A549 (cell line): ENCODE data around the gene ZNF536. TPM values are rescaled to one million over a fixed set of nuclear protein-coding genes. Genes with fewer than 3 reads are reported as not detected.

Source experiments
- ATAC-seq, 2 experiments: fragments of 200-7000 bp in 1 of 2; fragments of >200 bp in 1 of 2; cut with Nextera tagmentation in 1 of 2; cut with Tn5 transposase in 1 of 2; 3 replicates each; pipeline versions ENCODE4 v1.8.0 to v1.9.1; 2018 to 2020; ENCODE audit warnings: mild to moderate bottlenecking in 1 of 2, moderate library complexity in 1 of 2
- CTCF ChIA-PET: fragments of 300-600 bp; sonication (Branson Sonifier 250); formaldehyde crosslinking; extraction: SDS; loops from one replicate; lab custom pipeline; 2021; ENCODE audit warnings: antibody characterized with exemption, inconsistent platforms; lab: Yijun Ruan, JAX
- POLR2A ChIA-PET: fragments of 350-600 bp; formaldehyde crosslinking; extraction: SDS; loops from one replicate; lab custom pipeline; 2021; ENCODE audit warnings: antibody characterized with exemption, inconsistent platforms; lab: Yijun Ruan, JAX
- DNase-seq, 2 experiments: peaks; one replicate each; pipeline versions ENCODE4 v3.0.0 to v3.0.0-alpha.2; 2011 to 2016; ENCODE audit warnings: low read depth in 1 of 2, low spot score in 1 of 2
- FAIRE-seq: peaks from 2 replicates; lab custom pipeline; 2011; peaks lifted over from hg19 to GRCh38; lab: Jason Lieb, UNC
- H3K27ac ChIP-seq, 2 experiments: fragments of >200 bp; sonication (Bioruptor Twin); formaldehyde crosslinking; 3 replicates each; pipeline ENCODE4 v1.5.1; 2016 to 2017
- H3K4me1 ChIP-seq: fragments of >200 bp; sonication (Bioruptor Twin); formaldehyde crosslinking; 3 replicates; pipeline ENCODE4 v1.6.1; 2016
- H3K4me2 ChIP-seq: fragments of >200 bp; sonication (Bioruptor Twin); formaldehyde crosslinking; 3 replicates; pipeline ENCODE4 v1.6.1; 2016
- H3K4me3 ChIP-seq: fragments of >200 bp; sonication (Bioruptor Twin); formaldehyde crosslinking; 3 replicates; pipeline ENCODE4 v1.5.1; 2016
- H3K9me3 ChIP-seq: fragments of >200 bp; sonication (Bioruptor Twin); formaldehyde crosslinking; 3 replicates; pipeline ENCODE4 v1.6.1; 2016
- CBX2 ChIP-seq: fragments of 200-600 bp; sonication (generic); IDR thresholded peaks from 2 replicates; pipeline ENCODE4 v1.6.1; 2016; ENCODE audit warnings: low read depth, mild to moderate bottlenecking, borderline replicate concordance
- CEBPB ChIP-seq, 2 experiments: fragments of >200 bp in 1 of 2; sonication (Bioruptor Twin) in 1 of 2; formaldehyde crosslinking in 1 of 2; IDR thresholded peaks; 2 replicates each; pipeline ENCODE4 v1.6.1; 2012 to 2016
- CHD2 ChIP-seq: fragments of 150-350 bp; IDR thresholded peaks from 2 replicates; pipeline ENCODE4 v1.6.1; 2014; ENCODE audit warnings: low read length; ENCODE audit not compliant: partially characterized antibody
- ELK1 ChIP-seq: fragments of 150-350 bp; IDR thresholded peaks from 2 replicates; pipeline ENCODE4 v1.6.1; 2014; ENCODE audit warnings: low read depth, mild to moderate bottlenecking, low read length
- ESRRA ChIP-seq: fragments of 150-350 bp; IDR thresholded peaks from 2 replicates; pipeline ENCODE4 v1.6.1; 2014; ENCODE audit warnings: mild to moderate bottlenecking, low read length, borderline replicate concordance
- GATA3 ChIP-seq: IDR thresholded peaks from 2 replicates; pipeline ENCODE4 v1.6.1; 2012; ENCODE audit warnings: borderline replicate concordance
- HDAC2 ChIP-seq: fragments of 200-600 bp; sonication (generic); IDR thresholded peaks from 2 replicates; pipeline ENCODE4 v1.6.1; 2016
- HES2 ChIP-seq: fragments of >200 bp; sonication (Bioruptor Twin); formaldehyde crosslinking; IDR thresholded peaks from 2 replicates; pipeline ENCODE4 v1.6.1; 2016
- HMGXB4 ChIP-seq: fragments of 250-450 bp; sonication (Bioruptor Pico); IDR thresholded peaks from 2 replicates; pipeline ENCODE4 v1.5.0; 2021; ENCODE audit warnings: mild to moderate bottlenecking, moderate library complexity, borderline replicate concordance
- MYC ChIP-seq: IDR thresholded peaks from 2 replicates; pipeline ENCODE4 v1.6.1; 2012; ENCODE audit warnings: mild to moderate bottlenecking, inconsistent platforms, low read length, improper control_type of control experiment, borderline replicate concordance
- NFE2L2 ChIP-seq: fragments of 150-350 bp; conservative IDR thresholded peaks from 2 replicates; pipeline ENCODE4 v1.6.1; 2014; ENCODE audit warnings: low read length
- NR3C1 ChIP-seq: fragments of >200 bp; sonication (Bioruptor Twin); formaldehyde crosslinking; IDR thresholded peaks from 3 replicates; pipeline ENCODE4 v1.6.1; 2017
- POLR2AphosphoS2 ChIP-seq: conservative IDR thresholded peaks from 2 replicates; pipeline ENCODE4 v1.6.1; 2012; ENCODE audit warnings: low read length, improper control_type of control experiment, inconsistent platforms
- RCOR1 ChIP-seq: fragments of 150-350 bp; IDR thresholded peaks from 2 replicates; pipeline ENCODE4 v1.6.1; 2014; ENCODE audit warnings: antibody characterized with exemption, low read length, low read depth
- RFX5 ChIP-seq: fragments of 450-650 bp; IDR thresholded peaks from 2 replicates; pipeline ENCODE4 v1.7.1; 2014; ENCODE audit warnings: antibody characterized with exemption, mild to moderate bottlenecking, moderate library complexity
- SMC3 ChIP-seq: fragments of >200 bp; sonication (Bioruptor Twin); formaldehyde crosslinking; IDR thresholded peaks from 3 replicates; pipeline ENCODE4 v1.6.1; 2018; ENCODE audit warnings: inconsistent platforms
- SREBF2 ChIP-seq: fragments of 450-650 bp; IDR thresholded peaks from 2 replicates; pipeline ENCODE4 v1.6.1; 2014; ENCODE audit warnings: mild to moderate bottlenecking, moderate library complexity
- TFCP2L1 ChIP-seq: fragments of 250-450 bp; sonication (Bioruptor Pico); IDR thresholded peaks from 2 replicates; pipeline ENCODE4 v1.5.0; 2021; ENCODE audit warnings: mild to moderate bottlenecking
- ZNF302 ChIP-seq: fragments of 250-450 bp; sonication (Bioruptor Pico); IDR thresholded peaks from 2 replicates; pipeline ENCODE4 v1.9.0; 2021; ENCODE audit warnings: inconsistent platforms, mild to moderate bottlenecking, moderate library complexity
- WGBS: methylation state at CpG from one replicate; pipeline ENCODE4 v1.1.6; 2017; ENCODE audit errors: missing lambda C conversion rate; 5-methylcytosine and 5-hydroxymethylcytosine counted together
- polyA plus RNA-seq, 4 experiments: library from polyadenylated mRNA; depleted of rRNA in 3 of 4; stranded (reverse); fragments of >200 nt; fragmentation: RNase III in 1 of 4; extraction: RNeasy Plus Mini Kit Qiagen cat#74134 plus additional on column Dnase treatment in 1 of 4; gene quantifications; 2 replicates in 3 of 4; 3 replicates in 1 of 4; pipeline ENCODE4 v1.2.3, GENCODE V29; 2011 to 2017
- TF ChIP-seq, protein P1 (sequence below): fragments of 250-450 bp; sonication (Bioruptor Pico); IDR thresholded peaks from 2 replicates; pipeline ENCODE4 v1.5.0; 2020; ENCODE audit warnings: low read depth, mild to moderate bottlenecking, moderate library complexity

The ZNF536 gene
- polyA plus RNA-seq, 2 of the 4 experiments (the other 2 are of a cell fraction) = not detected

DNA sequence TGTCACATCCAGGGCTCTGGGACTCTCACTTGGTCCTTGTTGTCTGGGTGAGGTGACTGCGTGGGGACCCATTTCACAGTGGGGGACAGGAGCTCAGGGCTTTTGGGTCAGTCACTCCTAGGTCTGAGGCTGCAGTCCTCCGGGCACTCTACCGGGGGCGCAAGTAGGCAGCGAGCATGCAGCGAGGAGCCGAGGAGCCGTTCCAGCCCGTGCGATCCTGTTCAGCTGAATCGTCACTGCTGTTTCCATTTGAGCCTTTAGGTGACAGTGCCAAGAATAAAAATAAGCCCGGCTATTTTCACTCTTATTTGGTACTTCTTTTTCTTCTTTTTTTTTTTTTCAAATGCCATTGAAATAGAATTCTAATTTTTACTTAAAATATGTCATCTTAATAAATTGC, 126.5 kb downstream of the ZNF536 start:
- Histone ChIP-seq H3K4me1 (no peaks in the 10 kb centered on the region), H3K9me3 (no peaks in the 10 kb centered on the region), H3K4me2 (no peak overlapping the region), H3K27ac (no peak overlapping the region), H3K4me3 (no peak overlapping the region)
- TF ChIP-seq HES2 = no peak
- no peak for TF ChIP-seq CHD2
- no peak for TF ChIP-seq SREBF2
- TF ChIP-seq ELK1 = no peak
- TF ChIP-seq RCOR1 = no peak
- no peak for TF ChIP-seq NFE2L2
- TF ChIP-seq GATA3 = no peak
- no peak for TF ChIP-seq POLR2AphosphoS2
- no peak for TF ChIP-seq CBX2
- TF ChIP-seq RFX5 = no peak
- TF ChIP-seq CEBPB (IDR thresholded peaks at IDR 0.05) = no peak
- TF ChIP-seq SMC3 = no peak
- no peak for TF ChIP-seq ESRRA
- POLR2A ChIA-PET = no interaction called here
- CTCF ChIA-PET = interaction anchor here (0.7 kb wide), 1 partner anchor 11 kb away, joined by 3 read pairs; no protein-coding TSS in a partner anchor
- FAIRE-seq = no peak
- peak in 1 of 2 experiments; percentile 63; a peak in 3 of 6 replicates for ATAC-seq
- DNase-seq = no peak
- WGBS = 28% methylated on average over 12 of the region's 12 CpGs

GRCh38 chr19:30504272-30504671, 132.1 kb downstream of the ZNF536 start:
- DNase-seq = no peak
- H3K27ac ChIP-seq = no peak overlapping the region
- TF ChIP-seq MYC = no peak
- no peak for TF ChIP-seq HDAC2
- TF ChIP-seq, all 56 proteins: peak for 0
- POLR2A ChIA-PET = no interaction called here
- Histone ChIP-seq H3K9me3 (no peaks in the 10 kb centered on the region), H3K4me3 (no peak overlapping the region), H3K4me1 (no peaks in the 10 kb centered on the region), H3K4me2 (no peak overlapping the region)
- CTCF ChIA-PET = no interaction called here
- ATAC-seq = no peak
- FAIRE-seq = no peak

- Histone ChIP-seq H3K9me3 (no peaks in the 10 kb centered on the region), H3K4me1 (no peaks in the 10 kb centered on the region), H3K27ac (no peak overlapping the region), H3K4me3 (no peak overlapping the region), H3K4me2 (no peak overlapping the region)
- POLR2A ChIA-PET = no interaction called here
- FAIRE-seq (peak; percentile 46), DNase-seq (no peak), ATAC-seq (no peak)
- 5% methylated on average over 10 of the region's 10 CpGs for WGBS
- TF ChIP-seq, protein P1, sequence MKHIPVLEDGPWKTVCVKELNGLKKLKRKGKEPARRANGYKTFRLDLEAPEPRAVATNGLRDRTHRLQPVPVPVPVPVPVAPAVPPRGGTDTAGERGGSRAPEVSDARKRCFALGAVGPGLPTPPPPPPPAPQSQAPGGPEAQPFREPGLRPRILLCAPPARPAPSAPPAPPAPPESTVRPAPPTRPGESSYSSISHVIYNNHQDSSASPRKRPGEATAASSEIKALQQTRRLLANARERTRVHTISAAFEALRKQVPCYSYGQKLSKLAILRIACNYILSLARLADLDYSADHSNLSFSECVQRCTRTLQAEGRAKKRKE (CRISPR knock-in tag) = no peak
- no peak for TF ChIP-seq NR3C1
- TF ChIP-seq HMGXB4 (CRISPR knock-in tag) = no peak
- TF ChIP-seq TFCP2L1 = no peak
- no peak for TF ChIP-seq ZNF302 (CRISPR knock-in tag)
- CTCF ChIA-PET = interaction anchor here (0.7 to 2.5 kb wide), 2 partner anchors 11 to 70 kb away, joined by 3 to 6 read pairs; no protein-coding TSS in a partner anchor
These were observed 140.2 kb downstream of the ZNF536 start for GRCh38 chr19:30512176-30513081.
